ENCODE data around the gene MAP3K3.

DNA sequence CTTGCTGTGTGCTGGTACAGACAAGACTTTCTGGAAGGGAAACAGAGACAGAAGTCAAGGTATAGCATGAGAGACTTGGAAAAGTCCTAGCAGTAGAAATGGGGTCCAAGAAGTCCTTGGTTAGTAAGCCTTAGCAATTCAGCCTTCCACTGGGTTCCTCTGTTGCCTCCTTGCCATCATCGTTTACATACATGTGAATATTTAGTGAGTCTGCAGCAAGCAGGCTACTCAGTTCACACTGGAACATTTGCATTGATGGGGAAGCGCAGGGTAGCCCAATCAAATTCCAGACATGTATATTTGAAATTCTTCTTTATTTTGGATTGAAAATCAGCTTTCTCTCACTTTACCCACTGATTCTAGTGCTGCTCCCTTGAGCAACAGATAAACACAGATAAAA lies 50.6 kb downstream of the MAP3K3 start:
- no peak for TF ChIP-seq ARID4B (CRISPR knock-in tag; IDR thresholded peaks at IDR 0.05)
- TF ChIP-seq, protein P1, sequence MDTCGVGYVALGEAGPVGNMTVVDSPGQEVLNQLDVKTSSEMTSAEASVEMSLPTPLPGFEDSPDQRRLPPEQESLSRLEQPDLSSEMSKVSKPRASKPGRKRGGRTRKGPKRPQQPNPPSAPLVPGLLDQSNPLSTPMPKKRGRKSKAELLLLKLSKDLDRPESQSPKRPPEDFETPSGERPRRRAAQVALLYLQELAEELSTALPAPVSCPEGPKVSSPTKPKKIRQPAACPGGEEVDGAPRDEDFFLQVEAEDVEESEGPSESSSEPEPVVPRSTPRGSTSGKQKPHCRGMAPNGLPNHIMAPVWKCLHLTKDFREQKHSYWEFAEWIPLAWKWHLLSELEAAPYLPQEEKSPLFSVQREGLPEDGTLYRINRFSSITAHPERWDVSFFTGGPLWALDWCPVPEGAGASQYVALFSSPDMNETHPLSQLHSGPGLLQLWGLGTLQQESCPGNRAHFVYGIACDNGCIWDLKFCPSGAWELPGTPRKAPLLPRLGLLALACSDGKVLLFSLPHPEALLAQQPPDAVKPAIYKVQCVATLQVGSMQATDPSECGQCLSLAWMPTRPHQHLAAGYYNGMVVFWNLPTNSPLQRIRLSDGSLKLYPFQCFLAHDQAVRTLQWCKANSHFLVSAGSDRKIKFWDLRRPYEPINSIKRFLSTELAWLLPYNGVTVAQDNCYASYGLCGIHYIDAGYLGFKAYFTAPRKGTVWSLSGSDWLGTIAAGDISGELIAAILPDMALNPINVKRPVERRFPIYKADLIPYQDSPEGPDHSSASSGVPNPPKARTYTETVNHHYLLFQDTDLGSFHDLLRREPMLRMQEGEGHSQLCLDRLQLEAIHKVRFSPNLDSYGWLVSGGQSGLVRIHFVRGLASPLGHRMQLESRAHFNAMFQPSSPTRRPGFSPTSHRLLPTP (IDR thresholded peaks at IDR 0.05; ENCODE audit: borderline replicate concordance, extremely low read depth, insufficient read length), result no peak
- TF ChIP-seq, protein P2, sequence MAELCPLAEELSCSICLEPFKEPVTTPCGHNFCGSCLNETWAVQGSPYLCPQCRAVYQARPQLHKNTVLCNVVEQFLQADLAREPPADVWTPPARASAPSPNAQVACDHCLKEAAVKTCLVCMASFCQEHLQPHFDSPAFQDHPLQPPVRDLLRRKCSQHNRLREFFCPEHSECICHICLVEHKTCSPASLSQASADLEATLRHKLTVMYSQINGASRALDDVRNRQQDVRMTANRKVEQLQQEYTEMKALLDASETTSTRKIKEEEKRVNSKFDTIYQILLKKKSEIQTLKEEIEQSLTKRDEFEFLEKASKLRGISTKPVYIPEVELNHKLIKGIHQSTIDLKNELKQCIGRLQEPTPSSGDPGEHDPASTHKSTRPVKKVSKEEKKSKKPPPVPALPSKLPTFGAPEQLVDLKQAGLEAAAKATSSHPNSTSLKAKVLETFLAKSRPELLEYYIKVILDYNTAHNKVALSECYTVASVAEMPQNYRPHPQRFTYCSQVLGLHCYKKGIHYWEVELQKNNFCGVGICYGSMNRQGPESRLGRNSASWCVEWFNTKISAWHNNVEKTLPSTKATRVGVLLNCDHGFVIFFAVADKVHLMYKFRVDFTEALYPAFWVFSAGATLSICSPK (IDR thresholded peaks at IDR 0.05; ENCODE audit: borderline replicate concordance), result no peak
